OCI-LY7 (cell line): Measurements from ENCODE around the gene MRI1. TPM values are rescaled to one million over a fixed set of nuclear protein-coding genes. Genes with fewer than 3 reads are reported as not detected.

Experiments used
- BruUV-seq: library from RNA; stranded (reverse); fragments of 400-500 nt; replicated peaks from 2 replicates; lab custom pipeline; 2021; lab: Mats Ljungman, UMichigan
- CTCF ChIA-PET: fragments of 300-600 bp; sonication (Branson Sonifier 250); formaldehyde crosslinking; loops from one replicate; lab custom pipeline; 2022; ENCODE audit warnings: antibody characterized with exemption; ENCODE audit not compliant: unreplicated experiment; lab: Charles Lee
- POLR2A ChIA-PET: fragments of 300-600 bp; sonication (Branson Sonifier 250); formaldehyde crosslinking; loops from one replicate; lab custom pipeline; 2022; ENCODE audit warnings: antibody characterized with exemption; lab: Charles Lee
- DNase-seq: peaks from one replicate; pipeline ENCODE4 v3.0.0-alpha.2; 2015; ENCODE audit warnings: low spot score
- H2AFZ ChIP-seq: fragments of 200-600 bp; sonication (generic), shearing (Covaris generic); 2 replicates; pipeline ENCODE4 v1.6.1; 2014; ENCODE audit warnings: mild to moderate bottlenecking, antibody characterized with exemption, low read length, moderate library complexity
- H3K27ac ChIP-seq: fragments of 200-600 bp; sonication (generic); 2 replicates; pipeline ENCODE4 v1.5.1; 2014; ENCODE audit warnings: mixed run types, low read depth, mild to moderate bottlenecking, moderate library complexity, low read length, inconsistent platforms; ENCODE audit not compliant: poor library complexity, severe bottlenecking
- H3K36me3 ChIP-seq: fragments of 200-600 bp; sonication (generic); 2 replicates; pipeline ENCODE4 v1.6.1; 2014; ENCODE audit warnings: mild to moderate bottlenecking, antibody characterized with exemption, low read length, moderate library complexity, mixed read lengths; ENCODE audit not compliant: insufficient read depth
- H3K4me1 ChIP-seq: fragments of 200-600 bp; sonication (generic); 2 replicates; pipeline ENCODE4 v1.5.1; 2014; ENCODE audit warnings: mild to moderate bottlenecking, low read length; ENCODE audit not compliant: insufficient read depth, poor library complexity, severe bottlenecking
- H3K4me2 ChIP-seq: fragments of 200-600 bp; sonication (generic); 2 replicates; pipeline ENCODE4 v1.6.1; 2014; ENCODE audit warnings: mild to moderate bottlenecking, low read length
- H3K4me3 ChIP-seq: fragments of 200-600 bp; sonication (generic); 2 replicates; pipeline ENCODE4 v1.5.1; 2014; ENCODE audit warnings: mild to moderate bottlenecking, low read depth, low read length; ENCODE audit not compliant: poor library complexity, severe bottlenecking
- H3K79me2 ChIP-seq: fragments of 200-600 bp; sonication (generic); 2 replicates; pipeline ENCODE4 v1.6.1; 2016; ENCODE audit warnings: low read depth, mild to moderate bottlenecking, low read length, moderate library complexity, mixed read lengths; ENCODE audit not compliant: insufficient read depth
- H3K9me2 ChIP-seq: fragments of 200-600 bp; sonication (generic); 2 replicates; pipeline ENCODE4 v1.6.1; 2016; ENCODE audit warnings: mild to moderate bottlenecking, low read length, mixed read lengths; ENCODE audit not compliant: insufficient read depth
- H3K9me3 ChIP-seq: fragments of 200-600 bp; sonication (generic); 2 replicates; pipeline ENCODE4 v1.6.1; 2014; ENCODE audit warnings: mild to moderate bottlenecking, mixed run types, low read length, mixed read lengths
- H4K20me1 ChIP-seq: fragments of 200-600 bp; sonication (generic); 2 replicates; pipeline ENCODE4 v1.6.1; 2014; ENCODE audit warnings: mild to moderate bottlenecking, antibody characterized with exemption, low read length, moderate library complexity, mixed read lengths; ENCODE audit not compliant: insufficient read depth
- EZH2phosphoT487 ChIP-seq: fragments of 200-600 bp; sonication (generic); IDR thresholded peaks from 2 replicates; pipeline ENCODE4 v1.6.1; 2018; ENCODE audit warnings: low read depth, borderline replicate concordance, mild to moderate bottlenecking, mixed run types, antibody characterized with exemption, low read length, moderate library complexity, mixed read lengths
- intact Hi-C: fragments of 100-400 bp; cut with micrococcal nuclease; formaldehyde crosslinking; loops from one replicate; pipeline ENCODE4 v1.10.0; 2022; ENCODE audit not compliant: unreplicated experiment
- total RNA-seq, 2 experiments: library from RNA; depleted of rRNA in 1 of 2; stranded (reverse); fragments of >200 nt in 1 of 2; shearing (Covaris generic) in 1 of 2; gene quantifications; 2 replicates each; pipeline ENCODE4 v1.2.3, GENCODE V29; 2014 to 2022
- TF ChIP-seq, protein P1 (sequence below): fragments of 200-600 bp; sonication (generic); conservative IDR thresholded peaks from 2 replicates; pipeline ENCODE4 v1.5.1; 2014; ENCODE audit warnings: mild to moderate bottlenecking, antibody characterized with exemption, low read length, moderate library complexity, mixed read lengths

The MRI1 gene
- total RNA-seq, 2 experiments from 2014 or later: 23.4 to 27.3 TPM

- Histone ChIP-seq H3K79me2 (no peaks in the 10 kb centered on the region), H3K4me2 (no peak overlapping the region), H4K20me1 (no peaks in the 10 kb centered on the region), H3K27ac (no peak overlapping the region), H3K36me3 (peaks cover 72% of the 10 kb centered on the region), H3K4me1 (peaks cover 11% of the 10 kb centered on the region), H3K9me2 (no peaks in the 10 kb centered on the region), H3K4me3 (no peak overlapping the region), H2AFZ (no peak overlapping the region), H3K9me3 (no peaks in the 10 kb centered on the region)
- intact Hi-C loops: no loop called here
- ChIA-PET POLR2A (interaction anchor here (0.6 kb wide), 1 partner anchor 11 kb away, joined by 3 read pairs; no protein-coding TSS in a partner anchor), CTCF (no interaction called here)
- no peak for DNase-seq
- BruUV-seq: no TSS peak
- no peak for TF ChIP-seq EZH2phosphoT487
- TF ChIP-seq, protein P1, sequence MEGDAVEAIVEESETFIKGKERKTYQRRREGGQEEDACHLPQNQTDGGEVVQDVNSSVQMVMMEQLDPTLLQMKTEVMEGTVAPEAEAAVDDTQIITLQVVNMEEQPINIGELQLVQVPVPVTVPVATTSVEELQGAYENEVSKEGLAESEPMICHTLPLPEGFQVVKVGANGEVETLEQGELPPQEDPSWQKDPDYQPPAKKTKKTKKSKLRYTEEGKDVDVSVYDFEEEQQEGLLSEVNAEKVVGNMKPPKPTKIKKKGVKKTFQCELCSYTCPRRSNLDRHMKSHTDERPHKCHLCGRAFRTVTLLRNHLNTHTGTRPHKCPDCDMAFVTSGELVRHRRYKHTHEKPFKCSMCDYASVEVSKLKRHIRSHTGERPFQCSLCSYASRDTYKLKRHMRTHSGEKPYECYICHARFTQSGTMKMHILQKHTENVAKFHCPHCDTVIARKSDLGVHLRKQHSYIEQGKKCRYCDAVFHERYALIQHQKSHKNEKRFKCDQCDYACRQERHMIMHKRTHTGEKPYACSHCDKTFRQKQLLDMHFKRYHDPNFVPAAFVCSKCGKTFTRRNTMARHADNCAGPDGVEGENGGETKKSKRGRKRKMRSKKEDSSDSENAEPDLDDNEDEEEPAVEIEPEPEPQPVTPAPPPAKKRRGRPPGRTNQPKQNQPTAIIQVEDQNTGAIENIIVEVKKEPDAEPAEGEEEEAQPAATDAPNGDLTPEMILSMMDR: 0 out of 2 replicates have a peak, but pooled peaks have one; percentile 17
These were observed 2.9 kb upstream of the MRI1 start for GRCh38 chr19:13761423-13761822.

- Histone ChIP-seq H3K4me1 (peaks cover 11% of the 10 kb centered on the region), H4K20me1 (no peaks in the 10 kb centered on the region), H2AFZ (no peak overlapping the region), H3K9me2 (no peaks in the 10 kb centered on the region), H3K36me3 (peaks cover 59% of the 10 kb centered on the region), H3K79me2 (no peaks in the 10 kb centered on the region), H3K9me3 (no peaks in the 10 kb centered on the region), H3K4me3 (no peak overlapping the region), H3K27ac (no peak overlapping the region), H3K4me2 (no peak overlapping the region)
- BruUV-seq: no TSS peak
- DNase-seq: no peak
- intact Hi-C loops: no loop called here
- CTCF ChIA-PET: no interaction called here
- no peak for TF ChIP-seq EZH2phosphoT487
- POLR2A ChIA-PET: interaction anchor here (0.6 to 1.3 kb wide), 2 partner anchors 15 to 106 kb away, joined by 4 to 5 read pairs; a partner anchor contains a TSS
These were observed 1.6 kb upstream of the MRI1 start for GRCh38 chr19:13762635-13763235.

- TF ChIP-seq, protein P1: no peak
- no peak for TF ChIP-seq EZH2phosphoT487
- H3K36me3 ChIP-seq: peaks cover 54% of the 10 kb centered on the region
- no peak overlapping the region for H3K4me3 ChIP-seq
- no peak for DNase-seq
- H3K79me2 ChIP-seq: no peaks in the 10 kb centered on the region
- H4K20me1 ChIP-seq: no peaks in the 10 kb centered on the region
- no peak overlapping the region for H3K4me2 ChIP-seq
- CTCF ChIA-PET: no interaction called here
- POLR2A ChIA-PET: interaction anchor here (0.6 to 1.5 kb wide), 3 partner anchors 11 to 105 kb away, joined by 4 to 8 read pairs (median 5); partner anchors contain the start of gene C19orf53
- no peak overlapping the region for H2AFZ ChIP-seq
- H3K4me1 ChIP-seq: peaks cover 11% of the 10 kb centered on the region
- no peak overlapping the region for H3K27ac ChIP-seq
- intact Hi-C loops: no loop called here
- H3K9me2 ChIP-seq: no peaks in the 10 kb centered on the region
- no TSS peak for BruUV-seq
- H3K9me3 ChIP-seq: no peaks in the 10 kb centered on the region
These were observed 1.1 kb upstream of the MRI1 start for GRCh38 chr19:13763265-13763664.
